HCT116 (cell line): Measurements from ENCODE around the gene UPK2.

ENCODE experiments used
- ATF3 ChIP-seq: IDR thresholded peaks from 2 replicates; pipeline ENCODE4 v1.6.1; 2012
- EZH2 ChIP-seq: fragments of 200-600 bp; sonication (generic); IDR thresholded peaks from 2 replicates; pipeline ENCODE4 v1.6.1; 2017; ENCODE audit warnings: antibody characterized with exemption, mixed run types

- no peak for TF ChIP-seq EZH2
- no peak for TF ChIP-seq ATF3
Observed at GRCh38 chr11:118988280-118988679, 32.2 kb downstream of the UPK2 start.
